ENCODE measurements around the gene MRPS35.

DNA sequence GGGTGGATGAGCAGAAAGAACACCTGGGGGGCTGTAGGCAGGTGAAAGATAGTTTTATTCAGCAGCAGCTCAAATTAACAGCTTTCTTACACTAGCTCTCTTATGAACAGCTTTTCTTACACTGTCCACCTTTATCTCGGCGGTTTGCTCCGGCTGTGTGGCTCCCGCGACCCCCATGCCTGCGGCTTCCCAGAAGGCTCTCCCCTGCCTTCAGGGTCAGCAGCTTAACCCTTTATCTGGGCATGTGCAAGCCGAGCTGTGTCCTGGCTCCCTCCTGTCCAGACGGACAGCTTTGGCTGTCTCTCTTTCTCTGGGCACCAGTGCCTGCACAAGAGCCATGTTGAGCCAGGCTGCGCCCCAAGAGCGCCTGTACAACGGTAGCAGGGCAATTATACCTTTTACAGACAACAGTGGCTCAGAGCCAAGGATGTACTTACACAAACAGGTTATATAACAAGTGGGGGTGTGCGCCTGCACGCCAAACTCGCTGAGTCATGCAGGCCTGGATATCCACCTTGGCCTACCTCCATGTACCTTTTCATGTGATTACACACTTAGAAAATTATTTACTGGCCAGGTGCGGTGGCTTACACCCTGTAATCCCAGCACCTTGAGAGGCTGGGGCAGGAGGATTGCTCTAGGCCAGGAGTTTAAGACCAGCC is 40.9 kb downstream of the MRPS35 start:
- TF ChIP-seq, protein P1, sequence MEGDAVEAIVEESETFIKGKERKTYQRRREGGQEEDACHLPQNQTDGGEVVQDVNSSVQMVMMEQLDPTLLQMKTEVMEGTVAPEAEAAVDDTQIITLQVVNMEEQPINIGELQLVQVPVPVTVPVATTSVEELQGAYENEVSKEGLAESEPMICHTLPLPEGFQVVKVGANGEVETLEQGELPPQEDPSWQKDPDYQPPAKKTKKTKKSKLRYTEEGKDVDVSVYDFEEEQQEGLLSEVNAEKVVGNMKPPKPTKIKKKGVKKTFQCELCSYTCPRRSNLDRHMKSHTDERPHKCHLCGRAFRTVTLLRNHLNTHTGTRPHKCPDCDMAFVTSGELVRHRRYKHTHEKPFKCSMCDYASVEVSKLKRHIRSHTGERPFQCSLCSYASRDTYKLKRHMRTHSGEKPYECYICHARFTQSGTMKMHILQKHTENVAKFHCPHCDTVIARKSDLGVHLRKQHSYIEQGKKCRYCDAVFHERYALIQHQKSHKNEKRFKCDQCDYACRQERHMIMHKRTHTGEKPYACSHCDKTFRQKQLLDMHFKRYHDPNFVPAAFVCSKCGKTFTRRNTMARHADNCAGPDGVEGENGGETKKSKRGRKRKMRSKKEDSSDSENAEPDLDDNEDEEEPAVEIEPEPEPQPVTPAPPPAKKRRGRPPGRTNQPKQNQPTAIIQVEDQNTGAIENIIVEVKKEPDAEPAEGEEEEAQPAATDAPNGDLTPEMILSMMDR (IDR thresholded peaks at IDR 0.05; ENCODE audit: poor library complexity), result no peak
- TF ChIP-seq EZH2 (IDR thresholded peaks at IDR 0.05; ENCODE audit: borderline replicate concordance) (no peak), EZH2phosphoT487 (IDR thresholded peaks at IDR 0.05; ENCODE audit: low read depth, severe bottlenecking, unreplicated experiment) (no peak)

Data from hepatocyte (in vitro differentiated cells).